HepG2 (cell line): ENCODE data around the gene CMTM1. TPM values are rescaled to one million over a fixed set of nuclear protein-coding genes. Genes with fewer than 3 reads are reported as not detected.

ENCODE experiments used
- ATAC-seq: fragments of 200-7000 bp; cut with Tn5 transposase; 3 replicates; pipeline ENCODE4 v1.9.1; 2020; ENCODE audit warnings: mild to moderate bottlenecking, moderate library complexity
- BruUV-seq: library from RNA; stranded (reverse); fragments of 400-500 nt; replicated peaks from 2 replicates; lab custom pipeline; 2021; lab: Mats Ljungman, UMichigan
- CTCF ChIA-PET: fragments of 300-600 bp; formaldehyde crosslinking; extraction: SDS; loops from one replicate; lab custom pipeline; 2021; ENCODE audit warnings: low total read pairs, inconsistent platforms, low intra/inter-chr PET ratio; lab: Yijun Ruan, JAX
- POLR2A ChIA-PET: fragments of 350-600 bp; sonication (Branson Sonifier 250); formaldehyde crosslinking; loops from one replicate; lab custom pipeline; 2020; ENCODE audit warnings: antibody characterized with exemption, inconsistent platforms; lab: Yijun Ruan, JAX
- DNase-seq: peaks from one replicate; pipeline ENCODE4 v3.0.0-alpha.2; 2015; ENCODE audit warnings: low spot score
- FAIRE-seq: peaks from 3 replicates; lab custom pipeline; 2011; peaks lifted over from hg19 to GRCh38; lab: Jason Lieb, UNC
- H2AFZ ChIP-seq: one replicate; pipeline ENCODE4 v1.6.1; 2011; ENCODE audit warnings: low read length, inconsistent platforms
- H3K27ac ChIP-seq: fragments of 300-600 bp; 3 replicates; pipeline ENCODE4 v1.8.0; 2011; ENCODE audit warnings: mixed run types, mild to moderate bottlenecking, mixed read lengths, low read length, inconsistent platforms; ENCODE audit not compliant: insufficient read depth; ENCODE audit errors: extremely low read length
- H3K27me3 ChIP-seq, 2 experiments: fragments of 200-600 bp in 1 of 2; 2 replicates in 1 of 2; 3 replicates in 1 of 2; pipeline versions ENCODE4 v1.6.0 to v1.8.0; 2011; ENCODE audit warnings: low read length in 2 of 2, mild to moderate bottlenecking in 2 of 2, moderate library complexity in 2 of 2, inconsistent platforms in 1 of 2; ENCODE audit not compliant: insufficient read depth in 2 of 2, control insufficient read depth in 1 of 2
- H3K36me3 ChIP-seq, 2 experiments: fragments of 200-600 bp in 1 of 2; replicated peaks in 1 of 2; 2 replicates in 1 of 2; 3 replicates in 1 of 2; pipeline versions ENCODE4 v1.5.1 to v1.8.0; 2011; ENCODE audit warnings: low read length in 2 of 2, inconsistent platforms in 1 of 2; ENCODE audit not compliant: insufficient read depth in 2 of 2, control insufficient read depth in 1 of 2
- H3K4me1 ChIP-seq: 2 replicates; pipeline ENCODE4 v1.5.1; 2012; ENCODE audit warnings: low read length, inconsistent platforms; ENCODE audit not compliant: insufficient read depth
- H3K4me2 ChIP-seq: 2 replicates; pipeline ENCODE4 v1.6.0; 2011; ENCODE audit warnings: low read depth, low read length, inconsistent platforms
- H3K4me3 ChIP-seq, 3 experiments: fragments of 200-600 bp in 1 of 3; sonication (generic), shearing (Covaris generic) in 1 of 3; replicated peaks in 1 of 3; 2 replicates each; pipeline ENCODE4 v1.5.1; 2011 to 2016; ENCODE audit warnings: low read length in 3 of 3, inconsistent platforms in 2 of 3, low read depth in 2 of 3, mild to moderate bottlenecking in 2 of 3, control low read depth in 1 of 3, mixed read lengths in 1 of 3; ENCODE audit not compliant: insufficient read depth in 1 of 3
- H3K79me2 ChIP-seq: one replicate; pipeline ENCODE4 v1.6.1; 2011; ENCODE audit warnings: low read length, inconsistent platforms; ENCODE audit not compliant: insufficient read depth
- H3K9ac ChIP-seq: 2 replicates; pipeline ENCODE4 v1.6.0; 2011; ENCODE audit warnings: mild to moderate bottlenecking, low read depth, low read length, inconsistent platforms; ENCODE audit not compliant: insufficient read depth
- H3K9me3 ChIP-seq: 2 replicates; pipeline ENCODE4 v1.5.1; 2012; ENCODE audit warnings: mild to moderate bottlenecking, low read length
- H4K20me1 ChIP-seq: 2 replicates; pipeline ENCODE4 v1.6.0; 2011; ENCODE audit warnings: inconsistent platforms, mild to moderate bottlenecking, low read length, moderate library complexity; ENCODE audit not compliant: insufficient read depth
- HOXA3 ChIP-seq: sonication (generic); formaldehyde crosslinking; IDR thresholded peaks from 2 replicates; pipeline ENCODE4 v1.5.0; 2020; ENCODE audit warnings: missing genetic modification reagents
- KDM3A ChIP-seq: IDR thresholded peaks from 2 replicates; pipeline ENCODE4 v1.6.1; 2018; ENCODE audit warnings: low read depth, missing compliant biosample characterization
- ZNF138 ChIP-seq: sonication (generic); formaldehyde crosslinking; IDR thresholded peaks from 2 replicates; pipeline ENCODE4 v1.5.0; 2020; ENCODE audit warnings: mild to moderate bottlenecking, low read depth, missing genetic modification reagents
- ZNF367 ChIP-seq: sonication (generic); formaldehyde crosslinking; IDR thresholded peaks from 2 replicates; pipeline ENCODE4 v1.4.0; 2020; ENCODE audit warnings: missing genetic modification reagents, borderline replicate concordance
- ZNF724P ChIP-seq: sonication (generic); formaldehyde crosslinking; IDR thresholded peaks from 2 replicates; pipeline ENCODE4 v1.8.0; 2022; ENCODE audit warnings: missing genetic modification reagents, borderline replicate concordance
- WGBS: methylation state at CpG from one replicate; pipeline ENCODE4 v1.1.6; 2017; ENCODE audit warnings: low lambda C conversion rate; 5-methylcytosine and 5-hydroxymethylcytosine counted together
- in situ Hi-C: cut with HindIII; loops from 2 replicates; pipeline ENCODE4 v1.10.0; 2017; ENCODE audit warnings: low pct_unique_long_range_greater_than_20kb; ENCODE audit not compliant: extremely low pct_ligation_motif_present
- intact Hi-C: fragments of 100-400 bp; cut with micrococcal nuclease; formaldehyde crosslinking; loops from one replicate; pipeline ENCODE4 v1.10.0; 2022; ENCODE audit not compliant: unreplicated experiment
- polyA plus RNA-seq, 8 experiments: library from polyadenylated mRNA; depleted of rRNA in 3 of 8; stranded (reverse) in 7 of 8; unstranded in 1 of 8; fragments of >200 nt; fragmentation: Illumina TruSeq in 4 of 8; extraction: Trizol in 4 of 8; gene quantifications; 2 replicates each; pipeline versions ENCODE4 v1.2.1 to v1.2.3, GENCODE V29; 2011 to 2016; ENCODE audit warnings: low read depth in 4 of 8, missing spikeins in 1 of 8, mixed read lengths in 1 of 8; ENCODE audit not compliant: insufficient read depth in 1 of 8
- total RNA-seq, 5 experiments: library from RNA; depleted of rRNA; stranded (reverse); fragments of >200 nt; fragmentation: Illumina TruSeq; extraction: Trizol; gene quantifications; 2 replicates each; pipeline ENCODE4 v1.2.3, GENCODE V29; 2016; ENCODE audit warnings: low read depth in 1 of 5
- TF ChIP-seq, protein P1 (sequence below): sonication (generic); formaldehyde crosslinking; IDR thresholded peaks from 2 replicates; pipeline ENCODE4 v1.4.0; 2020; ENCODE audit warnings: missing genetic modification reagents
- TF ChIP-seq, protein P2 (sequence below): sonication (generic); formaldehyde crosslinking; IDR thresholded peaks from 2 replicates; pipeline ENCODE4 v1.4.0; 2020; ENCODE audit warnings: missing genetic modification reagents, borderline replicate concordance
- TF ChIP-seq, protein P3 (sequence below): sonication (generic); formaldehyde crosslinking; IDR thresholded peaks from 2 replicates; pipeline ENCODE4 v1.4.0; 2020; ENCODE audit warnings: missing genetic modification reagents
- TF ChIP-seq, protein P4 (sequence below): sonication (generic); formaldehyde crosslinking; IDR thresholded peaks from 2 replicates; pipeline ENCODE4 v1.5.1; 2020; ENCODE audit warnings: missing genetic modification reagents, mild to moderate bottlenecking, borderline replicate concordance

CMTM1 gene
- total and polyA plus RNA-seq, 2 of the 13 experiments (the other 11 are each of a cell fraction or from before 2014, with no cell fraction given) = 1.7 to 2.9 TPM

DNA sequence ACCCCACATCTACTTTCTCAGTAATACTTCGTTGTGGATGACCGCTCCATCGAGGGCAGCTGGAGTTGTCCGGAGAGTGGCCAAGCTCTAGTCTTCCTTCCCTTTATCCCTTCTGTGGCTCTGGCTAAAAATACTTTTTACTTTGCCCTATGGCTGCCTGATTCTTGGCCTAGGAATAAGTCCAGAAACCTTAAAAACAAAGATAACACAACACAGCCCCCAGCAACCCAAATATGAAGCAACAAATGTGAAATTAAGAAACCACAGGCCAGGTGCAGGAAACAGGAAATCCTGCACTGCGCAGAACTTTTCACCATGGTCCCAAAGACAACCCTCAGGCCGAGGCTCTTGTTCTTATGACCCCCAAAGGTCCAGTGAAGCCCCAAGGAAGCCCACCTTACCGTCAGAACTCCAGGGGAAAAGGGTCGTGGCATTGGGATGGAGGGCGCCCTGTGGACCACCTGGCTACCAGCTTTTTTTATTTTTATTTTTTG is 42.3 kb upstream of the CMTM1 start (continued):
- TF ChIP-seq, protein P1, sequence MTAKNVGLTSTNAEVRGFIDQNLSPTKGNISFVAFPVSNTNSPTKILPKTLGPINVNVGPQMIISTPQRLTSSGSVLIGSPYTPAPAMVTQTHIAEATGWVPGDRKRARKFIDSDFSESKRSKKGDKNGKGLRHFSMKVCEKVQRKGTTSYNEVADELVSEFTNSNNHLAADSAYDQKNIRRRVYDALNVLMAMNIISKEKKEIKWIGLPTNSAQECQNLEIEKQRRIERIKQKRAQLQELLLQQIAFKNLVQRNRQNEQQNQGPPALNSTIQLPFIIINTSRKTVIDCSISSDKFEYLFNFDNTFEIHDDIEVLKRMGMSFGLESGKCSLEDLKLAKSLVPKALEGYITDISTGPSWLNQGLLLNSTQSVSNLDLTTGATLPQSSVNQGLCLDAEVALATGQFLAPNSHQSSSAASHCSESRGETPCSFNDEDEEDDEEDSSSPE = no peak
- TF ChIP-seq, protein P2, sequence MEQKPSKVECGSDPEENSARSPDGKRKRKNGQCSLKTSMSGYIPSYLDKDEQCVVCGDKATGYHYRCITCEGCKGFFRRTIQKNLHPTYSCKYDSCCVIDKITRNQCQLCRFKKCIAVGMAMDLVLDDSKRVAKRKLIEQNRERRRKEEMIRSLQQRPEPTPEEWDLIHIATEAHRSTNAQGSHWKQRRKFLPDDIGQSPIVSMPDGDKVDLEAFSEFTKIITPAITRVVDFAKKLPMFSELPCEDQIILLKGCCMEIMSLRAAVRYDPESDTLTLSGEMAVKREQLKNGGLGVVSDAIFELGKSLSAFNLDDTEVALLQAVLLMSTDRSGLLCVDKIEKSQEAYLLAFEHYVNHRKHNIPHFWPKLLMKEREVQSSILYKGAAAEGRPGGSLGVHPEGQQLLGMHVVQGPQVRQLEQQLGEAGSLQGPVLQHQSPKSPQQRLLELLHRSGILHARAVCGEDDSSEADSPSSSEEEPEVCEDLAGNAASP = no peak
- TF ChIP-seq, protein P3, sequence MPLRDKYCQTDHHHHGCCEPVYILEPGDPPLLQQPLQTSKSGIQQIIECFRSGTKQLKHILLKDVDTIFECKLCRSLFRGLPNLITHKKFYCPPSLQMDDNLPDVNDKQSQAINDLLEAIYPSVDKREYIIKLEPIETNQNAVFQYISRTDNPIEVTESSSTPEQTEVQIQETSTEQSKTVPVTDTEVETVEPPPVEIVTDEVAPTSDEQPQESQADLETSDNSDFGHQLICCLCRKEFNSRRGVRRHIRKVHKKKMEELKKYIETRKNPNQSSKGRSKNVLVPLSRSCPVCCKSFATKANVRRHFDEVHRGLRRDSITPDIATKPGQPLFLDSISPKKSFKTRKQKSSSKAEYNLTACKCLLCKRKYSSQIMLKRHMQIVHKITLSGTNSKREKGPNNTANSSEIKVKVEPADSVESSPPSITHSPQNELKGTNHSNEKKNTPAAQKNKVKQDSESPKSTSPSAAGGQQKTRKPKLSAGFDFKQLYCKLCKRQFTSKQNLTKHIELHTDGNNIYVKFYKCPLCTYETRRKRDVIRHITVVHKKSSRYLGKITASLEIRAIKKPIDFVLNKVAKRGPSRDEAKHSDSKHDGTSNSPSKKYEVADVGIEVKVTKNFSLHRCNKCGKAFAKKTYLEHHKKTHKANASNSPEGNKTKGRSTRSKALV = no peak
- TF ChIP-seq, all 625 proteins: peak for 0

DNA sequence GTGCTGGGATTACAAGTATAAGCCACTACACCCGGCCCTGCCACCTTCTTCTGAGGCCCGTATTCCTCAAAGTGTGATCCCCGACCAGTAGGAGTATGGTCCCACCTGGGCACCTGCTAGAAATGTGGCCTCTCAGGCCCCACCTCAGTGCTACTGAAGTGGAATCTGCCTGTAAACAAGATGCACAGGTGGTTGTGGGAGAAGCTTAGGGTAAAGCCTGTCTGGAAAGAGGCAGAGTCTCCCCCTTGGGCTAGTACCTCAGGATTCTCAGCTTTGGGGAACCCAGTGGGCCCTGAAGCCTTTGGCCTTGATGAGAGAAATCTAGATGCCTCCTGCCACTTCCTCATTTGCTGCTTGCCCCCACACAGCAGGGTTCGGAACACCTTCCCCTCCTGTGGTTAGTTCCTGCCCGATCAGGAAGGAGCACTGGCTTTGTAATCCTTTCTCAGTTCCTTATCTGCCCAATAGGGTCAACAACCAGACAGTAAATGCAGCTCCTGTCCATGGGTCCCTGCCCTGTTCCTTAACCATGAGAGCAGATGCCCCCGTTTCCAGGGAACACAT is 41.6 kb upstream of the CMTM1 start:
- Histone ChIP-seq H3K27ac (no peak overlapping the region), H3K36me3 (peaks cover 15 to 32% of the 10 kb centered on the region in 2 experiments), H3K9ac (no peak overlapping the region), H4K20me1 (no peaks in the 10 kb centered on the region), H3K79me2 (no peaks in the 10 kb centered on the region), H3K4me3 (no peak overlapping the region), H3K27me3 (no peaks in the 10 kb centered on the region), H3K4me2 (no peak overlapping the region), H3K4me1 (peaks cover 8% of the 10 kb centered on the region), H3K9me3 (no peaks in the 10 kb centered on the region), H2AFZ (no peak overlapping the region)
- ATAC-seq (no peak), DNase-seq (no peak), FAIRE-seq (no peak)
- intact Hi-C loops (no loop called here), in situ Hi-C loops (no loop called here)
- TF ChIP-seq HOXA3 (no peak), ZNF724P (CRISPR knock-in tag) (no peak), KDM3A (CRISPR knock-in tag) (no peak), ZNF138 (CRISPR knock-in tag) (no peak), ZNF367 (CRISPR knock-in tag) (no peak)
- TF ChIP-seq, protein P4, sequence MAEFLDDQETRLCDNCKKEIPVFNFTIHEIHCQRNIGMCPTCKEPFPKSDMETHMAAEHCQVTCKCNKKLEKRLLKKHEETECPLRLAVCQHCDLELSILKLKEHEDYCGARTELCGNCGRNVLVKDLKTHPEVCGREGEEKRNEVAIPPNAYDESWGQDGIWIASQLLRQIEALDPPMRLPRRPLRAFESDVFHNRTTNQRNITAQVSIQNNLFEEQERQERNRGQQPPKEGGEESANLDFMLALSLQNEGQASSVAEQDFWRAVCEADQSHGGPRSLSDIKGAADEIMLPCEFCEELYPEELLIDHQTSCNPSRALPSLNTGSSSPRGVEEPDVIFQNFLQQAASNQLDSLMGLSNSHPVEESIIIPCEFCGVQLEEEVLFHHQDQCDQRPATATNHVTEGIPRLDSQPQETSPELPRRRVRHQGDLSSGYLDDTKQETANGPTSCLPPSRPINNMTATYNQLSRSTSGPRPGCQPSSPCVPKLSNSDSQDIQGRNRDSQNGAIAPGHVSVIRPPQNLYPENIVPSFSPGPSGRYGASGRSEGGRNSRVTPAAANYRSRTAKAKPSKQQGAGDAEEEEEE (CRISPR knock-in tag) = no peak
- POLR2A ChIA-PET = no interaction called here
- BruUV-seq = no TSS peak
- WGBS = 90% methylated on average over 6 of the region's 6 CpGs
- CTCF ChIA-PET = no interaction called here
